Osteocyte (in vitro differentiated cells): ENCODE measurements around the gene CAMKV. TPM values are rescaled to one million over a fixed set of nuclear protein-coding genes. Genes with fewer than 3 reads are reported as not detected.

Experiments
- DNase-seq: peaks from one replicate; pipeline ENCODE4 v3.0.0; 2021; ENCODE audit warnings: mixed read lengths; ENCODE audit not compliant: unreplicated experiment; ENCODE audit errors: extremely low spot score
- H3K27ac Mint-ChIP-seq: one replicate; pipeline ENCODE4 v1.8.0; 2021; ENCODE audit warnings: mild to moderate bottlenecking, mixed read lengths; ENCODE audit not compliant: unreplicated experiment
- H3K27me3 Mint-ChIP-seq: one replicate; pipeline ENCODE4 v1.8.0; 2021; ENCODE audit warnings: mixed read lengths; ENCODE audit not compliant: unreplicated experiment
- H3K36me3 Mint-ChIP-seq: one replicate; pipeline ENCODE4 v1.8.0; 2021; ENCODE audit warnings: mixed read lengths; ENCODE audit not compliant: unreplicated experiment
- H3K4me1 Mint-ChIP-seq: one replicate; pipeline ENCODE4 v1.8.0; 2021; ENCODE audit warnings: mixed read lengths; ENCODE audit not compliant: unreplicated experiment
- H3K4me3 Mint-ChIP-seq: one replicate; pipeline ENCODE4 v1.8.0; 2021; ENCODE audit warnings: mild to moderate bottlenecking, moderate library complexity, mixed read lengths; ENCODE audit not compliant: unreplicated experiment
- H3K9me3 Mint-ChIP-seq: one replicate; pipeline ENCODE4 v1.8.0; 2021; ENCODE audit warnings: mixed read lengths; ENCODE audit not compliant: unreplicated experiment
- CTCF ChIP-seq: fragments of 200-600 bp; sonication (generic); IDR thresholded peaks from 2 replicates; pipeline ENCODE4 v1.5.0; 2021; ENCODE audit warnings: antibody characterized with exemption, mild to moderate bottlenecking, moderate library complexity
- total RNA-seq: library from RNA; stranded (reverse); gene quantifications from 2 replicates; pipeline ENCODE4 v1.2.1, GENCODE V29; 2021

Gene CAMKV
- total RNA-seq, 1 donor from 2014 or later, result not detected

DNA sequence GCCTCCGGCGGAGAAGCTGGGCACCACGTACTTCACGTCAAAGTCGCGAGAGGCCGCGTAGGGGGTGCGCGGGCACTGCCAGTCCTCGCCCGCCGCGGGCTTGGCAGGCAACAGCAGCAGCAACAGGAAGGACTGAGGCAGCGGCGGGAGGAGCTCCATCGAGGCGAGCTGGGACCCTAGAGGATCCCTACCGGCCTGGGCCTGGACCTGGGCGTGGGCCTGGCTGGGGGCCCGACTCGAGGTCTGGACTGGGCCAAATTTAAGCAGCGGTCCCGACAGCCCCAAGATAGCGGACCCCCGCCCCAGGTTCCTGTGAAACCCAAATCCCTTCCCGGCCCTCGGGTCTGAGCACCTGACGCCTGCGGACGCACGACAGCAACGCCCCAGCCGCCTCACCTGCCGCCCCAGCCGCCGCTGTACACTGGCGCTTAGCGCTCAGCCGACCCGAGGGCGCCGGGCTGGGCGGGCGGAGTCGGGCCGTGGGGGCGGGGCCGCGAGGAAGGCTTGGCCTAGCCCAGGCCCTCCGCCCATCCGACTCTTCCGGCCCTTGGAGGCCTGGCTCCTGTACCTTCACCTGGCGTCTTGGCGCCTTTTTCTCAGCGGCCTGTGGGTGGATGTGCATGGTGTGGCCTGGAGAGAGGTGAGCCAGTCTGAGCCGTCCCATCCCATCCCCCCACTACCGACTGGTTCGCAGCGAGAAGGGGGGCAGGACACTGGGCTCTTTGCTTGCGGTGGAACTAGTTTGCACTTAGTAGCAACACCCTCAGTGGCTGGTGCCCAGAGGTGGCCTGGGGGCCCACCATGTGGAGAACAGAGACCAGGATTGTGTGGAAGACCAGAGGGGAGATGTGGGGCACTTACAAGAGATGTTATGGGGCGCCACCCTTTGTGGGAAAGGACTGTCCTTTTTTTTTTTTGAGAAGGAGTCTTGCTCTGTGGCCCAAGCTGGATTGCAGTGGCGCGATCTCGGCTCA lies 34.0 kb upstream of the CAMKV start, which contains the start of gene MST1R:
Gene MST1R (minus strand): TSS at position 423 of the 974 bp plus-strand sequence. CDS start 264 bp downstream, at position 159.
- TF ChIP-seq CTCF, result no peak
- Mint-ChIP-seq H3K9me3 (no peaks in the 10 kb centered on the region), H3K4me3 (no peak within 1 kb of the TSS), H3K4me1 (peaks cover 14% of the 10 kb centered on the region), H3K27ac (no peak within 1 kb of the TSS), H3K36me3 (no peaks in the 10 kb centered on the region), H3K27me3 (no peaks in the 10 kb centered on the region)
- DNase-seq, result no peak

DNA sequence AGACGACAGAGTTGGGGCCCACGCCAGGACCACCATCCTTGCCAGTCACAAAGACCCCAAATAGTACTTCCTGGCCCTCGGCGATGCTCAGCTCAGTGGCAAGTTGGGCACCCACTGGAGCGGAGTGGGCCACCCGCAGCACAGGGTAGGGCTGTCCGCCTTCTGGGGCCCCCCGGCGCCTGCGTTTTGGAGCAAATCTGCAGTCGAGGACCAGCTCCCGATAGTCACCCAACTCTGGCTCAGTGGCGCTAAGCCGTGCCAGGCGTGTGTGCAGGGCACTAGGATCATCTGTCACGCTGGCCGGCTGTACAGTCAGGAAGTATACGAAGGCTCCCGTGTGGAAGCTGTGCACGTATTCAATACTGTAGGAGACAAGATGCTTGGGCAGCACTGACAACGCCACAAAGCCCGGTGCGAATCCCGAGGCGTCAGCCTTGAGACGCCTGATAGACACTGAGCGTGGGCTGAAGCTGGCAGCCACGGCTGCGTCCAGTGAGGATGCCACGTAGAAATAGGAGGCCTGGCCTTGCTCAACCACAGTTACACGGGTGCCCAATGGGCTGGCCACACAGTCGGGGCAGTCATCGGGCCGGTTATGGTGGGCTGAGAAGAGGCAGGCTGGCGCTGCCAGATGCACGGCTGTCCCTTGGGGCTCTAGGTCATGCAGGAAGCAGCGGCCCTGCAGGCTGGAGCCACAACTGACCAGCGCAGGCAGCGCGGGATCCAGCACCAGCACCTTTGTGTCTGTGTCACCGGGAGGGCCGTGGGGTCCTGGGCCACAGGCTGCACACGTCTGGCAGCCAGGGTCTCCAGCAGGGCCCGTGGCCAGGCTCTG lies 33.0 kb upstream of the CAMKV start:
- Mint-ChIP-seq H3K27ac (no peak overlapping the region), H3K36me3 (no peaks in the 10 kb centered on the region), H3K4me1 (peaks cover 14% of the 10 kb centered on the region), H3K4me3 (no peak overlapping the region), H3K9me3 (no peaks in the 10 kb centered on the region), H3K27me3 (no peaks in the 10 kb centered on the region)
- no peak for DNase-seq
- no peak for TF ChIP-seq CTCF

DNA sequence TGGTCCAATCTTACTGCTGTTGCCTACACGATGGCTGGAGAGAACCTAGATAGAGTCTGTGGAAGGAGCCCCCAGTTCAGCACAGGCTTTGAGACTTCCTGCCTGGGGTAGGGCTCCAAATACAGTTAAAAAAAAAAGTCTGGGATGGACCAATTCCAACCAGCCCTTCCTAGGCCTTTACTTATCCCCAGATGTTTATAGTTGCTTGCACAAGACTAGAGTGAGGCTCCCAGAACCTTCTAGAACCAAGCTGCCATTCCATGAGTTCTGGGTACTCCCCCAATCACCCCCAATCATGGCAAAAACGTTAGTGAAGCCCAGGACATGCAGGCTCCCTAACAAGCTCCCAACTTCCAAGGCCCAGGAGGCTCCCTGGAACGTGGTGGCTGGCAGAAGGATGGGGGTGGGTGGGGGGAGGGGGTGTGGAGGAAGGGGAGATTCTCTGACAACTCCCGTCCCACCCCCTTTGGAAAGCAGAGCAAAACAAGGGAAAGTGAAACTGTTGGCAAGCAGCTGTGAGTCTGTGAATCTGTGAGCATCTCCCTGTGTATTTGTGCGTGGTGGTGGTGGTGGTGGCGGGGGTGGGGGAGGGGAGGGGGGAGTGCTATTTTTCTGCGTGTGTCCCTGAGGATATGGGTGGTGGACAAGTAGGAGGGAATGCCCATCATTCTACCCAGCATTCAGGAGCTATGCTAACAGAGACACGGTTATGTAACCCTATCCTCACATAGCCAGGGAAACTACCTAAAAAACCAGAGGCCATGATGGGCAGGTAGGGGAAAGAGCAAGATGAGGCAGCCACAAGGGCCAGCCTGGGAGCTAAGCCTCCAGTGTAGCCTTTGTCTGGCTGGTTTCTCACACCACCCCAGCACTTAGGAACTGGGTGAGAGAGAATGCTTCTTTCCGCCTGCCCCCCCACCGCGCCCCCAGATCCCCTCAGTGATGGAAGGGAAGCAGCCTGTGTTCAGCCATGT lies 31.9 kb upstream of the CAMKV start:
- no peaks in the 10 kb centered on the region for H3K27me3 Mint-ChIP-seq
- H3K9me3 Mint-ChIP-seq, result no peaks in the 10 kb centered on the region
- H3K4me3 Mint-ChIP-seq, result no peak overlapping the region
- H3K27ac Mint-ChIP-seq, result no peak overlapping the region
- no peaks in the 10 kb centered on the region for H3K36me3 Mint-ChIP-seq
- H3K4me1 Mint-ChIP-seq, result peaks cover 14% of the 10 kb centered on the region
- DNase-seq, result no peak
- TF ChIP-seq CTCF, result no peak

- TF ChIP-seq CTCF, result no peak
- no peaks in the 10 kb centered on the region for H3K9me3 Mint-ChIP-seq
- DNase-seq, result no peak
- H3K36me3 Mint-ChIP-seq, result no peaks in the 10 kb centered on the region
- peaks cover 8% of the 10 kb centered on the region for H3K4me1 Mint-ChIP-seq
- H3K27me3 Mint-ChIP-seq, result no peaks in the 10 kb centered on the region
- H3K27ac Mint-ChIP-seq, result no peak overlapping the region
- no peak overlapping the region for H3K4me3 Mint-ChIP-seq
Observed at GRCh38 chr3:49900491-49901153, 30.9 kb upstream of the CAMKV start.
